Stimulated activated CD8-positive, alpha-beta memory T cell treated with anti-CD3 and anti-CD28 coated beads, Interleukin-7, amount 100 ng/mL, for 48 hours (primary cell): ENCODE results near the gene PTPRN2.
"Not testable (repeated sequence)": the region's sequence is repeated elsewhere in the genome, so short reads cannot be mapped to it uniquely, and the experiment has no call there.

Experiments used
- DNase-seq, 2 donors: peaks; one replicate each; pipeline ENCODE4 v3.0.0-alpha.2; 2020; ENCODE audit warnings: low read depth in 1 of 2; ENCODE audit errors: extremely low read depth in 1 of 2

PTPRN2 gene

GRCh38 chr7:158206341-158206740, 381.3 kb downstream of the PTPRN2 start:
- no peak for DNase-seq

DNA sequence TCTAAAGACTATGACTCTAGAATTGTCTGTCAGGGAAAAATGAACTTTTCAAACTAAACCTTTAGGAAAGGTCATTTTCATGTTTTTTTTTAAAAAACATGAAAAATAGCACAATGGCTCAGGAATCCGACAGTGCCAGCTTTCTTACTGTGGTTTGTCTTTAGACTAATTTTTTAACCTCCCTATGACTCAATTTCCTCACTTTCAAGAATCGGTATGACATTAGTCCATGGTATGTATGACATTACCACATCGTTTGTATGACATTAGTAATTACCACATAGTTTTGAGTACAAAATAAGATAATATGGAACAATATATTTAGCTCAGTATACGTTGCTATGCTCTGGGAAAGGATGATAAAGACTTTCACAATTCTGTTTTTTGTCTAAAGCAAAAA, 383.2 kb downstream of the PTPRN2 start:
- DNase-seq, result no peak

GRCh38 chr7:158203948-158204347, 383.7 kb downstream of the PTPRN2 start:
- DNase-seq, result not testable (repeated sequence)

GRCh38 chr7:158194365-158194900, 393.2 kb downstream of the PTPRN2 start:
- DNase-seq, result no peak

- no peak for DNase-seq
These were observed 394.2 kb downstream of the PTPRN2 start for GRCh38 chr7:158193446-158193845.

GRCh38 chr7:158192956-158193355, 394.7 kb downstream of the PTPRN2 start:
- DNase-seq, result no peak

DNA sequence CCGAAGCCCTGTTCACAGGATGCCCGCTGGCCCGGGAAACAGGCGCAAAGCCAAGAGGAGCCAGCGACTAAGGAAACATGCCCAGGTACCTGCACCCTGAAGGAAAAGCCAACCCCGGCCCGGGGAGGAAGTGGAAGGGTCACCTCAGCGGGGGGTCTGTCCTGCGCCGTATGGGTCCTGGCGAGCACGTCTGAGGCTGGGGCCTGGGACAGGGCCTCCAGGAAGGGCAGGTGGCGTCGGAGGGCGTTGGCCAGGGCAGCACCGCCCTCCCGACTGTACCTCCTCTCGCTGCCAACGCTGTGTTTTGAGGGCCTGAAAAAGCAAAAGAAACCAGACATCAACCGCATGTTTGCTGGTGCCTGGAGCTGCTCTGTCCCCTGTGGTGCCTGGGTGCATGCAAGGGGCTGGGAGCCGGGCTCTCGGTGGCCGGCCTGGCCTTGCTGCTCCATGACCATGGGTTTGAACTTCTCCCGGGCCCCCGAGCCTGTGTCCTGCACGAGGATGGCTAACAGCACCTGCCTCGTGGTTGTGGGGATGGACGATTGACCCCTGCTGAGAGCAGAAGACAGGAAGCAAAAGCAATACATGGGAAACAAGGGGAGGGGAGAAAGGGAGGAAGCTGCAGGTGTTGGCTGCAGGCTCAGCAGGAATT, 395.3 kb downstream of the PTPRN2 start:
- DNase-seq, result no peak

DNA sequence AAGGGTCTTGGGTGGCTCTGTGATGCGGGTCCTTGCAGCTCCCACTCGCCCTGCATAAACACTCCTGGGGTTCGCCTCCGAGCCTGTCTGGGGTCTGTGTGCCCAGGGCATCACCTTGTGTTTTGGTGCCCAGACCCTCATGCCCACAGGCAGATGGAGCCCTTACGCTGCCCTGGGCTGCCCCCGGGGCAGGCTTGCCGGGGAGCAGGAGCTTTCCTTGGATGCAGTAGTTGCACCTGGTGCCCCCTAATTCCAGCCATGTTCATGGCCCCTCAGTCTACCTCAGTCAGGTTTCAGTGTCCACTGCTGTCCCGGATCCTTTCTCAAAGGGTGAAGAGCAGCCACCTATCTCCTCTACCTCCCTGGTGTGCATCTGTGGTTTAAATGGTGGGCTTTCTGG, 396.0 kb downstream of the PTPRN2 start:
- DNase-seq, result no peak

- no peak for DNase-seq
These were observed 396.9 kb downstream of the PTPRN2 start for GRCh38 chr7:158190756-158191155.

DNA sequence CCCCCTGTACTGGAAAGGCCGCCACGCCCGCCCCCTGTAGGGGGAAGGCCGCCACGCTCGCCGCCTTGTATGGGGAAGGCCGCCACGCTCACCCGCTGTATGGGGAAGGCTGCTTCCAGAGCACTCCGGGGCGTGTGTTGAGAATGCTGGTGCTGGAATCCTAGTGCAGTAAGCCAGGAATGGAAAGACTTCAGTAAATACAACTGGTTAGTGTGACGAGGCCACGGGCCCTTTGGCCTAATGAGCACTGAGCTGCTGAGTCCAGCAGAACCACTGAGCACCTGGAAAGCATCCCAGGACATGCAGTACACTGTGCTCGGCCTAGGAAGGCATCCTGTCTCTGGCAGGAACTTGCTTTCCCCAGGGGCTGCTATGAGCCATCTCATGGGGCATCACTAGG, 398.9 kb downstream of the PTPRN2 start:
- no peak for DNase-seq

DNA sequence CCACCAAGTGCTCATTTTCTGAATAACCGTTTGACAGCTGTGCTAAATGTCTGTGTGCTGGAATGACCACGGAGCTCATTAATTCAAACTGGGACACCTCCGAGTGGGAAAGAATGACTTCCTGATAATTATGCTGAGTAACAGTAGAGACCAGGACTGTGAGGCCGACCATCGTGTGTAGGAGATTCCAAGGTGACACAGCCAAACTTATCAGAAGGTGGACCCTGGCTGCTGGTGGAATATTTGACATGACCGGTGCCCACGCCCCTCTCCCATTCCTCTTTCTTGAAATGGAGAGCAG, 400.0 kb downstream of the PTPRN2 start:
- no peak for DNase-seq

- DNase-seq, result no peak
These were observed 400.5 kb downstream of the PTPRN2 start for GRCh38 chr7:158186864-158187693.

DNA sequence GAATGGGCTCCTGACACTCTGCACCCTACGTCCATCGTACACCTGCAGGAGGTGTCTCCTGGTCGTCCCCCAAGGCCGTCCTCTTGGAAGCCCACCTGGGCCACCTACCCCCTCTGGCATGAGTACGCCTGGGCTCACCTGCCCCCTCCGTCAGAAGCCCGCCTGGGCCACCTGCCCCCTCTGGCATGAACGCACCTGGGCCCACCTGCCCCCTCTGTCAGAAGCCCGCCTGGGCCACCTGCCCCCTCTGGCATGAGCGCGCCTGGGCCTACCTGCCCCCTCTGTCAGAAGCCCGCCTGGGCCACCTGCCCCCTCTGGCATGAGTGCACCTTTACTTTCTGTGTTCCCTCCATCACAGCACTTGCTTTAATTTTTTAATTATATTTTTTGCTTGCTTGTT, 401.2 kb downstream of the PTPRN2 start:
- no peak for DNase-seq

DNA sequence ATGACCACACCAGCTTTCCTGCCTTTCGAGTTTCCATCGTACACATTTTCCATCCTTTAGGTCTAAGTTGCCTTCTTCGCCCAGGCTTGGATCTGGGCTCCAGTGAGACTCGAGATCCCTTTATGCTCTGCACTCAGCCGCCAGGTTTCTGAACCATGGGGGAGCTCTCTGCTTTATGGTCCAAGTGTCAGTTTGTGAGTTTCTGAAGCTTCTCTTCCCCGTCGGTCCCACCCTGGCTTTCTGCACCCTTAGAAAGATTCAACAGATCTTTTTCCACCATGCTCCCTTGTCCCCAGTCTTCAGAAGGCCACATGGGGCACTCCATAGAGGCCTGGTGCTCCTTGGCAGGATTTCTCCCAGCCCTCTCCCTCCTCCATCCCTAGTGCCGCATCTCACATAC, 402.0 kb downstream of the PTPRN2 start:
- DNase-seq, result no peak

GRCh38 chr7:158183431-158183830, 404.2 kb downstream of the PTPRN2 start:
- no peak for DNase-seq

DNA sequence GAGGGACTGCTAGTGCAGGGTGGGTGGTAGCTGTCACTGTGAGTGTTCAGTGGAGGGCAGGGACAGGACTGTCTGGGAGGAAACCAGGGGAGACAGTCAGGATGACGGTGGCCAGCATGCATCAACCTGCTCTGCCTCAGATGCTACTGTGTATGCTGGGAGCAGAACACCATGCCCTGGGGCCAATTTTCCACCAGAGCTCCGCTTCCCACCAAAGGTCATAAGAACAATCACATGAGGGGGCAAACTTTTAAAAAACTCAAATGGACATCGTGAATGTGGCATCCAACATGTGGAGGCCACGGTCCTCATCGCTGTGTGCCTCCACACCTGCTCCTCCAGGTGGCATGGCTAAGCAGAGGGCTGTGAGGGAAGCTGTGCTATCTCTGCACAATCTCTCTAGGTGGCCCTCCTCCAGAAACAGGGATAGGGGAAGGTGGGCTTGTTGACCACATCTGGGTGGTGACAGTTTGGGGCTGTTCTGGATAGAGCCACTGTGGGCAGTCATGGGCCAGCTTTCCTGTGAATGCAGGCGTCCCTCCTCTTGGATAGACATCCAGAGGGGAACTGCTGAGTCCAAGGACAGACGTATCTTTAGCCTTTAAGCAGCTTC, 411.0 kb downstream of the PTPRN2 start:
- no peak for DNase-seq

GRCh38 chr7:158175779-158176178, 411.8 kb downstream of the PTPRN2 start:
- no peak for DNase-seq

DNA sequence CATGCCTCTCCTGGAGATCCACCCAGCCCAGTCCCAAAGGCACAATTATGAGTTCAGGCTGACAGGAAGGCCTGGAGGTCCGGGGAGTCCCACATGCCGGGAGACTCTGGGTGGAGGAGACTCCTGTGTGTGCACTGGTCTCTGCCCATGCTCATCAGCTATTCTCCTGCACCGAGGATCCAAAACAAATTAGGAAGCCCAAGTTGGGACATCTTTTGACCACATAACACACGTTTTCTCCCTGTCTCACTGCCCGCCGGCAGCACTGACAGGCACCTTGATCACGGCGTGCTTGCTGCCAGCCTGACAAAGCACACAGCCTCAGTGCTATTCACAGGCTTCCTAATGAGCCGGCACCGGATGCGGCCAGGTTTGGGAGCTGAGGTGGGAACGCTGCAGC, 412.7 kb downstream of the PTPRN2 start:
- no peak for DNase-seq

DNA sequence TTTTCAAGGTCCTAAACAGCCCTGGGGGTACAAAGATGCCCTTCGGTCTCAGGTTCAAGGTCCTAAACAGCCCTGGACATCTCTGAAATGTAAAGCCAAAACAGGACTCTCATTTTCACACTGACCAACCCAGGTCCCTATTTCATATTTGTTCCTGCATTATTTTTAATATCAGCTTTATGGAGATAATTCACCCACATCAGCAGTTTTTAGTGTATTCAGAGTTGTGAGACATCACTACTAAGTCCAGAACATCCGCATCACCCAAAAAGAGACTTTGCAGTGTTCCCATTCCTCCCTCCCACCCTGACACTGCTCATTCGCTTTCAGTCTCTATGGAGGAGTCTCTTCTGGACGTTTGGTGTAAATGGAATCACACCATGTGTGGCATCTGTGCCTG, 420.2 kb downstream of the PTPRN2 start:
- DNase-seq, result no peak

GRCh38 chr7:158166386-158167340, 421.0 kb downstream of the PTPRN2 start:
- no peak for DNase-seq

GRCh38 chr7:158165711-158166110, 421.9 kb downstream of the PTPRN2 start:
- DNase-seq, result no peak
